ENCODE data around the gene NCKIPSD. TPM values are rescaled to one million over a fixed set of nuclear protein-coding genes. Genes with fewer than 3 reads are reported as not detected.

NCKIPSD gene
- total and polyA plus RNA-seq, 4 donors = 9.0 to 22.0 (median 11.6) TPM

GRCh38 chr3:48697952-48698351 is 12.2 kb upstream of the NCKIPSD start:
- DNase-seq = no peak
- peaks cover 6 to 45% (median 34%) of the 10 kb centered on the region in 4 donors for H3K36me3 ChIP-seq (ENCODE audit: control insufficient read depth in 4 of 4, insufficient read depth in 4 of 4, low read length in 4 of 4)
- TF ChIP-seq CTCF (IDR thresholded peaks at IDR 0.05; ENCODE audit: control extremely low read depth, extremely low read depth) = no peak
- H3K4me1 ChIP-seq (ENCODE audit: control insufficient read depth in 5 of 5, insufficient read depth in 5 of 5, low read length in 5 of 5) = peaks cover 0 to 15% (median 9%) of the 10 kb centered on the region in 5 donors
- no peaks in the 10 kb centered on the region for H3K27me3 ChIP-seq (ENCODE audit: control insufficient read depth in 3 of 3, insufficient read depth in 3 of 3, low read length in 2 of 3)
- H3K27ac ChIP-seq (ENCODE audit: low read depth in 1 of 2, low read length in 1 of 2) = no peak overlapping the region
- no peak overlapping the region for H3K4me3 ChIP-seq
- no peak for ATAC-seq (ENCODE audit: insufficient read depth, low FRiP score)
- no peaks in the 10 kb centered on the region for H3K9me3 ChIP-seq (ENCODE audit: control insufficient read depth in 4 of 4, insufficient read depth in 3 of 4, low read length in 3 of 4)
- 88 to 94% methylated on average over 3 of the region's 3 CpGs for WGBS, 2 donors
- no peak overlapping the region for H3K9ac ChIP-seq (ENCODE audit: insufficient read depth in 1 of 2, low read length in 2 of 2)

- TF ChIP-seq CTCF (IDR thresholded peaks at IDR 0.05; ENCODE audit: control extremely low read depth, extremely low read depth) = no peak
- Histone ChIP-seq H3K4me1 (ENCODE audit: control insufficient read depth in 5 of 5, insufficient read depth in 5 of 5, low read length in 5 of 5) (peaks cover 0 to 15% (median 11%) of the 10 kb centered on the region in 5 donors), H3K4me3 (no peak overlapping the region), H3K9me3 (ENCODE audit: control insufficient read depth in 4 of 4, insufficient read depth in 3 of 4, low read length in 3 of 4) (no peaks in the 10 kb centered on the region), H3K27ac (ENCODE audit: low read depth in 1 of 2, low read length in 1 of 2) (no peak overlapping the region), H3K36me3 (ENCODE audit: control insufficient read depth in 4 of 4, insufficient read depth in 4 of 4, low read length in 4 of 4) (peaks cover 14 to 45% (median 39%) of the 10 kb centered on the region in 4 donors), H3K9ac (ENCODE audit: insufficient read depth in 1 of 2, low read length in 2 of 2) (no peak overlapping the region), H3K27me3 (ENCODE audit: control insufficient read depth in 3 of 3, insufficient read depth in 3 of 3, low read length in 2 of 3) (no peaks in the 10 kb centered on the region)
- DNase-seq = no peak
- ATAC-seq (ENCODE audit: insufficient read depth, low FRiP score) = no peak
Measured at GRCh38 chr3:48696601-48697000, 10.9 kb upstream of the NCKIPSD start.

- H3K9me3 ChIP-seq (ENCODE audit: control insufficient read depth in 4 of 4, insufficient read depth in 3 of 4, low read length in 3 of 4) = no peaks in the 10 kb centered on the region
- ATAC-seq (ENCODE audit: insufficient read depth, low FRiP score) (no peak), DNase-seq (no peak)
- peaks cover 15 to 46% (median 40%) of the 10 kb centered on the region in 4 donors for H3K36me3 ChIP-seq (ENCODE audit: control insufficient read depth in 4 of 4, insufficient read depth in 4 of 4, low read length in 4 of 4)
- no peak overlapping the region for H3K27ac ChIP-seq (ENCODE audit: low read depth in 1 of 2, low read length in 1 of 2)
- TF ChIP-seq CTCF (IDR thresholded peaks at IDR 0.05; ENCODE audit: control extremely low read depth, extremely low read depth) = no peak
- WGBS, 2 donors = 95 to 98% methylated on average over 5 of the region's 5 CpGs
- no peak overlapping the region for H3K9ac ChIP-seq (ENCODE audit: insufficient read depth in 1 of 2, low read length in 2 of 2)
- no peaks in the 10 kb centered on the region for H3K27me3 ChIP-seq (ENCODE audit: control insufficient read depth in 3 of 3, insufficient read depth in 3 of 3, low read length in 2 of 3)
- peaks cover 0 to 15% (median 11%) of the 10 kb centered on the region in 5 donors for H3K4me1 ChIP-seq (ENCODE audit: control insufficient read depth in 5 of 5, insufficient read depth in 5 of 5, low read length in 5 of 5)
- no peak overlapping the region for H3K4me3 ChIP-seq
Measured at GRCh38 chr3:48696156-48696555, 10.4 kb upstream of the NCKIPSD start.

GRCh38 chr3:48695393-48695753 is 9.7 kb upstream of the NCKIPSD start:
- TF ChIP-seq CTCF (IDR thresholded peaks at IDR 0.05; ENCODE audit: control extremely low read depth, extremely low read depth) = no peak
- H3K27me3 ChIP-seq (ENCODE audit: control insufficient read depth in 3 of 3, insufficient read depth in 3 of 3, low read length in 2 of 3) = no peaks in the 10 kb centered on the region
- H3K9ac ChIP-seq (ENCODE audit: insufficient read depth in 1 of 2, low read length in 2 of 2) = no peak overlapping the region
- H3K9me3 ChIP-seq (ENCODE audit: control insufficient read depth in 4 of 4, insufficient read depth in 3 of 4, low read length in 3 of 4) = no peaks in the 10 kb centered on the region
- DNase-seq = peak in 2 of 3 donors; percentile 30 to 38
- WGBS, 2 donors = 68 to 80% methylated on average over 9 of the region's 9 CpGs
- peak overlapping the region; percentile 63 to 80 for H3K27ac ChIP-seq (ENCODE audit: low read depth in 1 of 2, low read length in 1 of 2)
- ATAC-seq (ENCODE audit: insufficient read depth, low FRiP score) = peak; percentile 38
- peaks cover 0 to 15% (median 11%) of the 10 kb centered on the region in 5 donors for H3K4me1 ChIP-seq (ENCODE audit: control insufficient read depth in 5 of 5, insufficient read depth in 5 of 5, low read length in 5 of 5)
- H3K36me3 ChIP-seq (ENCODE audit: control insufficient read depth in 4 of 4, insufficient read depth in 4 of 4, low read length in 4 of 4) = peaks cover 19 to 51% (median 46%) of the 10 kb centered on the region in 4 donors
- H3K4me3 ChIP-seq = peak overlapping the region; percentile 16
